Ovary (tissue), 9 donors: ENCODE data around the gene CEP164. TPM values are rescaled to one million over a fixed set of nuclear protein-coding genes. Genes with fewer than 3 reads are reported as not detected.

Experiments
- DNase-seq, 5 donors: peaks; one replicate each; pipeline ENCODE4 v3.0.0-alpha.2; 2019 to 2020
- H3K27ac ChIP-seq, 2 donors: fragments of 200-600 bp; one replicate each; pipeline versions ENCODE4 v1.5.1 to v1.8.0; 2019 to 2022
- H3K27me3 ChIP-seq: fragments of 200-600 bp; one replicate; pipeline ENCODE4 v1.8.0; 2022
- H3K36me3 ChIP-seq: fragments of 200-600 bp; sonication (generic); one replicate; pipeline ENCODE4 v1.5.1; 2019
- H3K4me1 ChIP-seq: one replicate; pipeline ENCODE4 v1.8.1; 2013; ENCODE audit warnings: mild to moderate bottlenecking, moderate library complexity; ENCODE audit not compliant: insufficient read depth
- H3K4me3 ChIP-seq: fragments of 200-600 bp; sonication (generic); one replicate; pipeline ENCODE4 v1.5.1; 2017
- H3K9me3 ChIP-seq, 2 donors: fragments of 200-600 bp in 1 of 2; sonication (generic) in 1 of 2; one replicate each; pipeline versions ENCODE4 v1.5.1 to v1.8.1; 2013 to 2019; ENCODE audit warnings: mild to moderate bottlenecking in 1 of 2, moderate library complexity in 1 of 2
- CTCF ChIP-seq, 3 donors: fragments of 450-650 bp in 2 of 3; fragments of 200-600 bp in 1 of 3; IDR thresholded peaks; one replicate each; pipeline versions ENCODE4 v1.5.1 to v1.8.0; 2016 to 2022; ENCODE audit warnings: antibody characterized with exemption in 3 of 3, mild to moderate bottlenecking in 1 of 3
- EP300 ChIP-seq: sonication (generic); formaldehyde crosslinking; IDR thresholded peaks from one replicate; pipeline ENCODE4 v1.6.1; 2017; ENCODE audit warnings: antibody characterized with exemption
- POLR2A ChIP-seq: fragments of 450-650 bp; IDR thresholded peaks from one replicate; pipeline ENCODE4 v1.6.1; 2017; ENCODE audit warnings: antibody characterized with exemption, mild to moderate bottlenecking, moderate library complexity
- WGBS, 3 donors: extraction: QIAGEN DNeasy Blood & Tissue Kit in 1 of 3; methylation state at CpG; one replicate each; pipeline versions ENCODE4 v1.1.5 to v1.1.7; 2013 to 2017; 5-methylcytosine and 5-hydroxymethylcytosine counted together
- intact Hi-C, 4 donors: fragments of 100-400 bp; cut with DNase I; formaldehyde crosslinking; loops; one replicate each; pipeline versions ENCODE4 v1.11.0 to v1.15.1; 2022 to 2023
- polyA plus RNA-seq, 2 donors: library from polyadenylated mRNA; stranded (reverse); fragments of 200-250 nt in 1 of 2; fragments of 350-450 nt in 1 of 2; fragmentation: Illumina TruSeq in 1 of 2; extraction: RNeasy Lipid Tissue Mini Kit (QIAGEN cat#74804) in 1 of 2; gene quantifications; one replicate each; pipeline ENCODE4 v1.2.3, GENCODE V29; 2013 to 2014
- total RNA-seq, 7 donors: library from RNA; depleted of rRNA in 2 of 7; stranded (reverse); fragments of >200 nt in 2 of 7; fragmentation: NEBNext Ultra II Directional in 3 of 7; extraction: Animal tissue kit (Norgen Biotek cat#: 25700) in 3 of 7; gene quantifications; one replicate each; pipeline versions ENCODE4 v1.1.0 to v1.2.4, GENCODE V29; 2016 to 2023
- donor health status: DM: no; HTN: no; CAD: no; lungs with moderate emphysema.
- donor health status: DM: no; HTN: no; CAD: no.
- donor health status: Bipolar disorder and iron deficiency.
- donor health status: DM: yes; HTN: yes; CAD: no.
- donor health status: DM: no; HTN: no; CAD: no.
- donor health status: DM: yes; HTN: yes; CAD: no.

Gene CEP164
- total and polyA plus RNA-seq, 9 donors: 18.6 to 50.4 (median 28.0) TPM

- WGBS, 3 donors: 61 to 72% (median 65%) methylated on average over 3 of the region's 3 CpGs
- H3K27ac ChIP-seq: no peak overlapping the region
- H3K36me3 ChIP-seq: no peaks in the 10 kb centered on the region
- H3K27me3 ChIP-seq: no peaks in the 10 kb centered on the region
- H3K4me1 ChIP-seq: no peaks in the 10 kb centered on the region
- TF ChIP-seq CTCF (IDR thresholded peaks at IDR 0.05) (no peak), POLR2A (no peak), EP300 (no peak)
- no peaks in the 10 kb centered on the region for H3K9me3 ChIP-seq
- DNase-seq: no peak
- intact Hi-C loops: no loop called here
- no peak overlapping the region for H3K4me3 ChIP-seq
Observed at GRCh38 chr11:117387992-117388755, 60.5 kb downstream of the CEP164 start.

- Histone ChIP-seq H3K36me3 (no peaks in the 10 kb centered on the region), H3K4me1 (no peaks in the 10 kb centered on the region), H3K4me3 (no peak overlapping the region), H3K27ac (no peak overlapping the region), H3K27me3 (no peaks in the 10 kb centered on the region), H3K9me3 (no peaks in the 10 kb centered on the region)
- intact Hi-C loops: no loop called here
- no peak for DNase-seq
- WGBS, 3 donors: 93 to 95% (median 95%) methylated on average over 8 of the region's 8 CpGs
- no peak for TF ChIP-seq EP300
- no peak for TF ChIP-seq POLR2A
- no peak for TF ChIP-seq CTCF (IDR thresholded peaks at IDR 0.05)
Observed at GRCh38 chr11:117390743-117391142, 63.1 kb downstream of the CEP164 start.

GRCh38 chr11:117391181-117391580 is 63.5 kb downstream of the CEP164 start:
- no peaks in the 10 kb centered on the region for H3K36me3 ChIP-seq
- DNase-seq: no peak

GRCh38 chr11:117392001-117392690 is 64.5 kb downstream of the CEP164 start:
- 78 to 87% (median 83%) methylated on average over 12 of the region's 12 CpGs for WGBS, 3 donors
- intact Hi-C loops: no loop called here
- Histone ChIP-seq H3K27me3 (no peaks in the 10 kb centered on the region), H3K4me3 (no peak overlapping the region), H3K36me3 (no peaks in the 10 kb centered on the region), H3K4me1 (no peaks in the 10 kb centered on the region), H3K9me3 (no peaks in the 10 kb centered on the region), H3K27ac (no peak overlapping the region)
- TF ChIP-seq POLR2A: no peak
- no peak for TF ChIP-seq CTCF (IDR thresholded peaks at IDR 0.05)
- TF ChIP-seq EP300: no peak
- no peak for DNase-seq

More at GRCh38 chr11:117391181-117391580, 63.5 kb downstream of the CEP164 start:
- H3K27ac ChIP-seq: no peak overlapping the region
- intact Hi-C loops: no loop called here
- no peak for TF ChIP-seq POLR2A
- no peak for TF ChIP-seq EP300
- TF ChIP-seq CTCF (IDR thresholded peaks at IDR 0.05): no peak
- H3K27me3 ChIP-seq: no peaks in the 10 kb centered on the region
- H3K9me3 ChIP-seq: no peaks in the 10 kb centered on the region
- no peak overlapping the region for H3K4me3 ChIP-seq
- WGBS, 3 donors: 95 to 96% (median 95%) methylated on average over 8 of the region's 8 CpGs
- no peaks in the 10 kb centered on the region for H3K4me1 ChIP-seq
